Measurements from ENCODE around the gene KRTAP5-9.
"Not testable (repeated sequence)": the region's sequence is repeated elsewhere in the genome, so short reads cannot be mapped to it uniquely, and the experiment has no call there.

Gene KRTAP5-9

DNA sequence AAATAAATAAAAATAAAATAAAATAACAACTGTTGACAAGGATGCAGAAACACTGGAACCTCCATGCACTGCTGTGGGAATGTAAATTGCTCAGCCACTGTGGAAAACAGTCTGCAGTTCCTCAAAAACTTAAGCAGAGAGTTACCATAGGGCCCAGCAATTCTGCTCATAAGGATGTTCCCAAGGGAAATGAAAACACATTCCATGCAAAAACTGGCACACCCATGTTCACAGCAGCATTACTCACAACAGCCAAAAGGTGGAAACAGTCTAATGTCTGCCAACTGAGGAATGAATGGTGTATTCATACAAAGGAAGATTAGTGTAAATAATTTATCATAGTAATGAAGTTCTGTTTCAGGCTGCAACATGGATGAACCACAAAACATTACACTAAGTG lies 13.9 kb downstream of the KRTAP5-9 start:
- no peak for TF ChIP-seq CTCF (IDR thresholded peaks at IDR 0.05; ENCODE audit: control insufficient read depth, insufficient read depth, low read depth, low read length, missing control alignments)
- H3K4me3 ChIP-seq (ENCODE audit: control insufficient read depth, low read depth, low read length) = no peak overlapping the region
- DNase-seq (ENCODE audit: low read depth) = no peak

DNA sequence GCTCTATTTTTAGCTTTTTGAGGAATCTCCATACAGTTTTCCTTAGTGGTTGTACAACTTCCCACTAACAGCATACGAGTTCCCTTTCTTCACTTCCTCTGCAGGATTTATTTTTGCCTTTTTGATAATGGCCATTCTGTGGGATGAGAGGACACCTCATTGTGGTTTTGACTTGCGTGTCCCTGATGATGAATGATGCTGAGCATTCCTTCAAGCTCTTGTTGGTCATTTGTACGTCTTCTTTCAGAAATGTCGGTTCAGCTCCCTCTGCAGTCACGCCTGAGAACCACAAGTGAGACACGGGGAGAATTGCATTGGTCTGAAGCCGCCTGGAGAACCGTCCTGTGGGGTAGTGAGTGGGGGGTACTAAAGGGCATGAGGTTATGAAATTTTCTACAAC lies 15.2 kb downstream of the KRTAP5-9 start:
- peak; percentile 50 for TF ChIP-seq CTCF (IDR thresholded peaks at IDR 0.05; ENCODE audit: control insufficient read depth, insufficient read depth, low read depth, low read length, missing control alignments)
- peak; percentile 32 for DNase-seq (ENCODE audit: low read depth)
- H3K4me3 ChIP-seq (ENCODE audit: control insufficient read depth, low read depth, low read length) = no peak overlapping the region

DNA sequence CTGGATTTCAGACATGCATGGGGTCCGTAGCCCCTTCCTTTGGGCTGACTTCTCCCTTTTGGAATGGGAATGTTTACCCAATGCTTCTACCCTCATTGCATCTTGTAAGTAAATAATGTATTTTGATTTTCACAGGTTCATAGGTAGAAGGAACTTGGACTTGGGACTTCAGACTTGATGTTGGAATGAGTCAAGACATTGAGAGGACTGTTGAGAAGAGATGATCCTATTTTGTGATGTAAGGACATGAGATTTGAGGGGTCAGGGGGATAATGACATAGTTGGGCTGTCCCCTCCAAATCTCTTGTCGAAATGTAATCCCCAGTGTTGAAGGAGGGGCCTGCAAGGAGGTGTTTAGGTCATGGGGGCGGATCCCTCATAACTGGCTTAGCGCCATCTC lies 16.2 kb downstream of the KRTAP5-9 start:
- no peak overlapping the region for H3K4me3 ChIP-seq (ENCODE audit: control insufficient read depth, low read depth, low read length)
- TF ChIP-seq CTCF (IDR thresholded peaks at IDR 0.05; ENCODE audit: control insufficient read depth, insufficient read depth, low read depth, low read length, missing control alignments) = no peak
- DNase-seq (ENCODE audit: low read depth) = no peak

DNA sequence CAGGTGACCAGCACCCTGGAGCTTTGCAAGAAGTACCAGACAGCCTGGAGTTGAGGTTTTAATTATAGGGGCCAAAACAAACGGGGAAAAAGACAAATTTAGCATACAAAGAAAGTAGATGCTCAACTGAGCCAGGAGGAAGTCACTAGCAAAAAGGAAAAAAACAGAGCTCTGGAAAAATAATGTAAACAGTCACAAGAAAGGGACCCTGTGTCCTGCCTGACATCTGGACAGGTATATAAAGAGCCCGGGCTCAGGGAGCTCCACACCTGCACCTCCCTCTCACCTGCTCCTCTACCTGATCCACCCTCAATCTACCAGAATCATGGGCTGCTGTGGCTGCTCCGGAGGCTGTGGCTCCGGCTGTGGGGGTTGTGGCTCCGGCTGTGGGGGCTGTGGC lies 17.0 kb downstream of the KRTAP5-9 start, which contains the start of gene KRTAP5-10:
Gene KRTAP5-10, plus strand, starts transcription at position 301 of the 400 bp plus-strand sequence. Its CDS starts 25 bp downstream, at position 326.
- DNase-seq (ENCODE audit: low read depth) = no peak
- no peak for TF ChIP-seq CTCF (IDR thresholded peaks at IDR 0.05; ENCODE audit: control insufficient read depth, insufficient read depth, low read depth, low read length, missing control alignments)
- H3K4me3 ChIP-seq (ENCODE audit: control insufficient read depth, low read depth, low read length) = no peak within 1 kb of the TSS

DNA sequence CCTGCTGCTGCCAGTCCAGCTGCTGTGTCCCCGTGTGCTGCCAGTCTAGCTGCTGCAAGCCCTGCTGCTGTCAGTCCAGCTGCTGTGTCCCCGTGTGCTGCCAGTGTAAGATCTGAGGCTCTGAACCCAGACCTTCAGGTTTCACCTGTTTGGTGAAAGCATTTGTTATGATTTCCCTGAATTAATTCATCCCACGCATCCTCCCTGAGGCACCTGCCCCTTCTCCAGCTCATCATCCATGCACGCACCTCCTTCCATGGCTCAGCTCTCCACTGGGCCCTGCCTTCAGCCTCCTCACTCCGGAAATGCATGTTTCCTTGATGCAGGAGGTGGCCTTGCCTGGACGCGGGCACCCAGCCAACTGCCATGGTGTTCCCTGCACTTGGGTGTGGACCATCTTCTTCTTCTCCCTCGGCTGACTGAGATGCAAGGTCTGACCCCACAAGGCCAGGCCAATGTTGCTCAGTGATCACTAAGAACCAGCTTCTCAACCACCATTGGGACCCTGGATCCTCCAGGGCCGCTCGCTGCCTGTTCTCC lies 17.9 kb downstream of the KRTAP5-9 start:
- DNase-seq (ENCODE audit: low read depth) = no peak
- no peak overlapping the region for H3K4me3 ChIP-seq (ENCODE audit: control insufficient read depth, low read depth, low read length)
- TF ChIP-seq CTCF (IDR thresholded peaks at IDR 0.05; ENCODE audit: control insufficient read depth, insufficient read depth, low read depth, low read length, missing control alignments) = no peak

DNA sequence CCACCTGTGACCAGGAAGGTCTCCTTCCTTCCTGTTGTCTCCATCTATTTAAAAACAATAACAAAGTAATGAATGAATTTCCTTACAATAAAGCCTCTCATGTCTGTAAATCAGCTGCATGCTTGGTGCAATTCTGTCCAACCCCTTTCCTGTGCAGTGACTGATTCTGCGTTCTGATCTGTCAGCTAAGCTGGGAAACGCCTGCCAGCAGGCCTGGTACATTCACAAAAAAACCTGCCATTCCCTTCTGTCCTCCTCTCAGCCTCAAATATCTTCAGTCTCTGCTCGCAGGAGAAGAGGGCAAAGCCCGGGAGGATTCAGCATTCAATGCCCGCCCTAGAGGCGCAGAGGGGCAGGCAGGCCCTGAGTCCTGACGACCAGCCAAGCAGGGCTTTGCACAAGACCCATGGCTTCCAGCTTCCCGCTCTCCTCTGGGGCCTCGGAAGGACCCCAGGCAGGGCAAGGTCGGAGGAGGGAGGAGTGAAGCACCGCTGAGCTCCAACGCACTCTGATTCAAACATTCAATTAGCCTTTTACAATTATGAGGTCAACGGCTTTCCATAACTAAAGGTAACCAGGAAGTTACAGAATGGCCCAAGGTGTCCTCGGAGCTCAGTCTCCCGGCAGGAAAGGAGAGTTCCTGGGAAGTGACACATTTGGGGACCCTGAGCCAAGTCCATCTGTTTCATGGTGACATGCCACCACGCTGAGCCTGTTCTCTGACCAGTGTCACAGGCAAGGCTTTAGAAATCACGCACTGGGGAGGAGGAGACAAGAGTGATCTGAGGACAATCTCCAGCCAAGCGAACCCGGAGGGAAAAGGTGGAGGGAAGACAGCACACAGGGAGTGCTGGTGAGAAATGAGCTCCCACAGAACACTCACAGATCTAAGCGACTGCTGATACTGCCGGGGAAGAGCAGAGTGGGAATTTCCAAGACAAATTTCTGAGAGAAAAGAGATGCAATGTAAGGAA lies 18.7 kb downstream of the KRTAP5-9 start:
- not testable (repeated sequence) for H3K4me3 ChIP-seq (ENCODE audit: control insufficient read depth, low read depth, low read length)

DNA sequence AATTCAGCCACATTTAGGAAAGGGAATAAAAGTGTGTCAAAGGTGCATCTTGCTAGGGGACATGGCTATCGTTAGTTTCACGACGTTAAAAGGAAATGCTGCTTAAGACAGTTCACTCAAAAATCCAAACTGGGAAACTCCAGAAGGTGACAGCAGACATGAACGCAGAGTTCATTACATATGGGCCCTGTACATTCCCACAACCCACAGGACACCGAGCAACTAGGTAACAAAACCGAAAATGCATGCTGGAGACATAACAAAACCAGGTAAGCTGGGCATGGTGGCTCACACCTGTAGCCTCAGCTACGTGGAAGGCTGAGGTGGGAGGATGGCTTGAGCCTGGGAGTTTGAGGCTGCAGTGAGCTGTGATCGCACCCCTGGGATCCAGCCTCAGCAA lies 19.4 kb downstream of the KRTAP5-9 start:
- DNase-seq (ENCODE audit: low read depth); H3K4me3 ChIP-seq (ENCODE audit: control insufficient read depth, low read depth, low read length): not testable (repeated sequence)

More for the DNA sequence above, 18.7 kb downstream of the KRTAP5-9 start:
- not testable (repeated sequence) for DNase-seq (ENCODE audit: low read depth)
